ENCODE results near the gene LUZP4. TPM values are rescaled to one million over a fixed set of nuclear protein-coding genes. Genes with fewer than 3 reads are reported as not detected.

Gene LUZP4
- not detected in 2 replicates for total RNA-seq

DNA sequence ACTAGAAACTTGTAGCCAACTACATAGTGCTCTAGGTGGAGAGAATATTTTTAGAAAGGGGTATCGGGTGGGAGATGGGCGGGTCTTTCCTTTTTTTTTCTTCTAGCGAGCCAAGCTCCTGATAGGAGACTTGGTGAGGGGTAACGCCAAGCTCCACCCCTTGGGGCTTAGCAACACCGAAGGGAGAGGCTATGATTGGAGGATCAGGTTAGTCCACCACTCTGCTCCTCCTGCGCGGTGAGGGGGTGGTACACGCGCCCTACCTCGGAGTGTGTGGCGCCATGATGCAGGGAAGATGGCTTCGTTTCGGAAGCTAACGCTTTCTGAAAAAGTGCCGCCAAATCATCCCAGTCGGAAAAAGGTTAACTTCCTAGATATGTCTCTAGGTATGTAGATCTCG lies at the start of gene LUZP4:
Gene LUZP4, plus strand, starts transcription at position 251 of the 400 bp plus-strand sequence. Its CDS starts 45 bp downstream, at position 296.
- no peaks in the 10 kb centered on the region for H3K27me3 ChIP-seq (ENCODE audit: control insufficient read depth, insufficient read depth, low read length)
- FAIRE-seq (no peak), DNase-seq (ENCODE audit: low read depth) (no peak)
- no peak for TF ChIP-seq CTCF (IDR thresholded peaks at IDR 0.05; ENCODE audit: insufficient read depth, low read length, severe bottlenecking)
- no peaks in the 10 kb centered on the region for H3K36me3 ChIP-seq (ENCODE audit: control insufficient read depth, insufficient read depth, low read length)
- H3K4me3 ChIP-seq (ENCODE audit: low read depth, low read length) = no peak within 1 kb of the TSS

DNA sequence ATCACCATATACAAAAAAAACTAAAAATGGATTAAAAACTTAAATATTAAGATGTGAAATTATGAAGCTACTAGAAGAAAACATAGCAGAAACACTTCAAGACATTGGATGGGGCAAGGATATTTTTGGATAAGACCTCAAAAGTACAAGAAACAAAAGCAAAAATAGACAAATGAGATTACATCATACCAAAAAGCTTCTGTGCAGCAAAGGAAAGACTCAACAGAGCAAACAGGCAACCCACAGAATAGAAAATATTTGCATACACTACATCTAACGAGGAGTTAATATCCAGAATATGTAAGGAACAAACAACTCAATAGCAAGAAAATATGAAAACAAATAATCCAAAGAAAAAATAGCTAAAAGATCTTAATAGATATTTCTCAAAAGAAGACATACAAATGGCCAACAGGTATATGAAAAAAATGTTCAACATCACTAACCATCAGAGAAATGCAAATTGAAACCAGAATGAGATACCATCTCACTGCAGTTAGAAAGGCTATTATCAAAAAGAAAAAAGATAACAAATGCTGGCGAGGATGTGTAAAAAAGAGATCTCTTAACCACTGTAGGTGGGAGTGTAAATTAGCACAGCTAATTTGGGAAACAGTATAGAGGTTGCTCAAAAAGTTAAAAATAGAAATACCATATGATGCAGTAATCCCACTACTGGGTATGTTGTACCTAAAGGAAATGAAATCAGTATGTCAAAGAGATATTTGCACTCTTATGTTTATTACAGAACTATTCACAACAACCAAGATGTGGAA lies 37.9 kb upstream of the LUZP4 start:
- no peak for DNase-seq (ENCODE audit: low read depth)
- no peaks in the 10 kb centered on the region for H3K27me3 ChIP-seq (ENCODE audit: control insufficient read depth, insufficient read depth, low read length)
- H3K36me3 ChIP-seq (ENCODE audit: control insufficient read depth, insufficient read depth, low read length) = no peaks in the 10 kb centered on the region
- no peak overlapping the region for H3K4me3 ChIP-seq (ENCODE audit: low read depth, low read length)
- TF ChIP-seq CTCF (IDR thresholded peaks at IDR 0.05; ENCODE audit: insufficient read depth, low read length, severe bottlenecking) = no peak
- FAIRE-seq = no peak

DNA sequence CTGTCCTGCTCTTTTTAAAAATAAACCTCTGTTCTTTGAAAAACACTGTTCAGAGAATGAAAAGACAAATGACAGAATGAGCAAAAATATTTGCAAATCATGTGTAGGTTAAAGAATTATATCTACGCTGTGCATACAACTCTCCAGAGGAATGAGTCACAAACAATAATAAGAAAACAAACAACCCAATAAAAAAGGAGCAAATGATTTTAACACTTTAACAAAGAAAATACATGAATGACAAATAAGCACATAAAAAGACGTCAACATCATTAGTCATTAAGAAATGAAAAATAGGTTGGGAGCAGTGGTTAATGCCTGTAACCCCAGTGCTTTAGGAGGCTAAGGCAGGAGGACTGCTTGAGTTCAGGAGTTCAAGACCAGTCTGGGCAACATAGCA lies 34.5 kb upstream of the LUZP4 start:
- TF ChIP-seq CTCF (IDR thresholded peaks at IDR 0.05; ENCODE audit: insufficient read depth, low read length, severe bottlenecking) = no peak
- Histone ChIP-seq H3K4me3 (ENCODE audit: low read depth, low read length) (no peak overlapping the region), H3K27me3 (ENCODE audit: control insufficient read depth, insufficient read depth, low read length) (no peaks in the 10 kb centered on the region), H3K36me3 (ENCODE audit: control insufficient read depth, insufficient read depth, low read length) (no peaks in the 10 kb centered on the region)
- FAIRE-seq (no peak), DNase-seq (ENCODE audit: low read depth) (no peak)

DNA sequence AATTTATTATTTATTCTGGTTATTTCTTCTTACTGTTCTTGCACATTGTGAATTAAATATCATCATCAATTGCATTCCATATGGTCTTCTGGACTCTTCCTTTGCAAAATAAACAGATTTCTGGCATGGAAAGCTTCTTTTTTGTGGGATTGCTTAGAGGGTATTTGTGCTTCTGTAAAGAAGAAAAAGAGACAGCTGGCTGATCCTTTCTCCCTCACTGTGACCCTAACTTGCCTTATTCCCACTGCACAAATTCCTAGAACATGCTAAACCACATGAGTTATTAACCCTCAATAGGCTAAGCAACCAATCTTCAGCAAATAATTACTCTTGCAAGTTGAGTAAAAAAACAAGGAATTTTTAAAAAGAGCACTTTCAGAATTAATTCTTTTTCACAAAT lies 31.8 kb upstream of the LUZP4 start:
- TF ChIP-seq CTCF (IDR thresholded peaks at IDR 0.05; ENCODE audit: insufficient read depth, low read length, severe bottlenecking) = no peak
- DNase-seq (ENCODE audit: low read depth) (no peak), FAIRE-seq (no peak)
- H3K27me3 ChIP-seq (ENCODE audit: control insufficient read depth, insufficient read depth, low read length) = no peaks in the 10 kb centered on the region
- H3K36me3 ChIP-seq (ENCODE audit: control insufficient read depth, insufficient read depth, low read length) = no peaks in the 10 kb centered on the region
- no peak overlapping the region for H3K4me3 ChIP-seq (ENCODE audit: low read depth, low read length)

DNA sequence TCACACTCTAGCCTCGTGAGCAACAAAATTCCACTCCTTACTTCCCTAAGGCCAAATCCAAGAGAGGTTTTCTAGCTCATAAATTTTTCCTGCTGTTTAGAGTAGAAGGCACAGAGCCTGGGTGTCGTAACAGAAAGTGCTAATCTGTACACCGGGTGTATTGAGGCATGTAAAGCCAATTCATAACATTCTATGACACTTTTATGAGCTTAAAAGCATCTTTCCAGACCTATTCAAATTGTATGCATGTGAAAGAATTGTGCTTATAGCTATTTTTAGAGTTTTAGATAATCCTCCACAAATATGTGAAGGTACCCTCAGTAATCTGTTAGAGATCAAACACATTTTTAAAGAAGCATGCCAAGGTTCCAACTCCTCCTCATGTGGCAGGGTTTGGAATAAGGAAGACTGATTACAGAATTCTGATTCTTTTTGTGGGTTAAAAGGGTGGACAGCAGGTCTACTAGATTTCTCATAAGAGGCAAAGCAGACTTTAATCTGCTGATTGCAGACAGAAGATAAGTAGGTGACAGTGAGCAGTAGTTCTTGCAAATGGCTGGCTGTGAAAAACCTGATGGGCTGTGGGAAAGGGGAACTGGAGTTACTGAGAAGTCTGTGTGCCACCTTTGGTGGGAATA lies 30.2 kb upstream of the LUZP4 start:
- no peak for DNase-seq (ENCODE audit: low read depth)
- no peak overlapping the region for H3K4me3 ChIP-seq (ENCODE audit: low read depth, low read length)
- no peak for FAIRE-seq
- H3K36me3 ChIP-seq (ENCODE audit: control insufficient read depth, insufficient read depth, low read length) = no peaks in the 10 kb centered on the region
- TF ChIP-seq CTCF (IDR thresholded peaks at IDR 0.05; ENCODE audit: insufficient read depth, low read length, severe bottlenecking) = no peak
- H3K27me3 ChIP-seq (ENCODE audit: control insufficient read depth, insufficient read depth, low read length) = no peaks in the 10 kb centered on the region

Measured in bronchial epithelial cell (primary cell).